Right atrium auricular region (tissue), 2 donors: ENCODE results near the gene LUC7L. TPM values are rescaled to one million over a fixed set of nuclear protein-coding genes. Genes with fewer than 3 reads are reported as not detected.
"Not testable (repeated sequence)": the region's sequence is repeated elsewhere in the genome, so short reads cannot be mapped to it uniquely, and the experiment has no call there.

Experiments
- DNase-seq: peaks from one replicate; pipeline ENCODE4 v3.0.0-alpha.2; 2019; ENCODE audit warnings: low spot score
- H3K27ac ChIP-seq, 2 donors: fragments of 200-600 bp; sonication (generic); 1 replicate in 1 of 2; 2 replicates in 1 of 2; pipeline ENCODE4 v1.5.1; 2016 to 2019
- H3K27me3 ChIP-seq, 2 donors: fragments of 200-600 bp; sonication (generic); one replicate each; pipeline versions ENCODE4 v1.5.1 to v1.6.0; 2017 to 2019
- H3K36me3 ChIP-seq: fragments of 200-600 bp; sonication (generic); one replicate; pipeline ENCODE4 v1.5.1; 2016
- H3K4me1 ChIP-seq, 2 donors: fragments of 200-600 bp; sonication (generic); one replicate each; pipeline versions ENCODE4 v1.5.1 to v1.6.0; 2017 to 2019
- H3K4me3 ChIP-seq, 2 donors: fragments of 200-600 bp; sonication (generic); 1 replicate in 1 of 2; 2 replicates in 1 of 2; pipeline ENCODE4 v1.5.1; 2017 to 2019; ENCODE audit warnings: mild to moderate bottlenecking in 1 of 2, moderate library complexity in 1 of 2
- H3K9me3 ChIP-seq, 2 donors: fragments of 200-600 bp; sonication (generic); one replicate each; pipeline ENCODE4 v1.5.1; 2019
- CTCF ChIP-seq, 2 donors: fragments of 200-600 bp; sonication (generic); IDR thresholded peaks; one replicate each; pipeline ENCODE4 v1.5.1; 2019; ENCODE audit warnings: antibody characterized with exemption in 2 of 2
- total RNA-seq, 2 donors: library from RNA; depleted of rRNA; stranded (reverse); fragments of >200 nt; gene quantifications; one replicate each; pipeline ENCODE4 v1.1.0, GENCODE V29; 2016

The LUC7L gene
- total RNA-seq, 2 donors from 2014 or later: 18.3 to 20.2 TPM

GRCh38 chr16:230949-231348 is 1.7 kb upstream of the LUC7L start:
- Histone ChIP-seq H3K4me3 (no peak overlapping the region), H3K27ac (no peak overlapping the region), H3K36me3 (peaks cover 22% of the 10 kb centered on the region), H3K9me3 (no peaks in the 10 kb centered on the region), H3K27me3 (no peaks in the 10 kb centered on the region), H3K4me1 (peaks cover 0 to 26% of the 10 kb centered on the region in 2 donors)
- no peak for TF ChIP-seq CTCF (IDR thresholded peaks at IDR 0.05)
- no peak for DNase-seq

GRCh38 chr16:230351-230750 is 1.1 kb upstream of the LUC7L start:
- H3K4me3 ChIP-seq, H3K9me3 ChIP-seq, H3K27ac ChIP-seq, H3K27me3 ChIP-seq, DNase-seq: not testable (repeated sequence)
- H3K4me1 ChIP-seq: peaks cover 0 to 20% of the 10 kb centered on the region in 2 donors
- peaks cover 26% of the 10 kb centered on the region for H3K36me3 ChIP-seq

GRCh38 chr16:229731-230281 is 557 bp upstream of the LUC7L start:
- Histone ChIP-seq H3K4me1 (peaks cover 0 to 20% of the 10 kb centered on the region in 2 donors), H3K27me3 (no peaks in the 10 kb centered on the region), H3K4me3 (peak overlapping the region; percentile 91 to 95), H3K9me3 (no peaks in the 10 kb centered on the region), H3K36me3 (peaks cover 31% of the 10 kb centered on the region), H3K27ac (peak overlapping the region; percentile 96 to 99)
- DNase-seq: no peak
- TF ChIP-seq CTCF (IDR thresholded peaks at IDR 0.05): no peak

- Histone ChIP-seq H3K36me3 (peaks cover 46% of the 10 kb centered on the region), H3K27ac (peak overlapping the region; percentile 96 to 99), H3K9me3 (no peaks in the 10 kb centered on the region), H3K4me3 (peak overlapping the region; percentile 91 to 95), H3K27me3 (no peaks in the 10 kb centered on the region), H3K4me1 (peaks cover 0 to 20% of the 10 kb centered on the region in 2 donors)
- no peak for TF ChIP-seq CTCF (IDR thresholded peaks at IDR 0.05)
- DNase-seq: no peak
Observed at GRCh38 chr16:228151-228851, 948 bp downstream of the LUC7L start.

- Histone ChIP-seq H3K27me3 (no peaks in the 10 kb centered on the region), H3K27ac (no peak overlapping the region), H3K9me3 (no peaks in the 10 kb centered on the region), H3K4me3 (no peak overlapping the region), H3K36me3 (peaks cover 96% of the 10 kb centered on the region), H3K4me1 (no peaks in the 10 kb centered on the region)
- TF ChIP-seq CTCF (IDR thresholded peaks at IDR 0.05): no peak
- DNase-seq: no peak
Observed at GRCh38 chr16:220021-220420, 9.2 kb downstream of the LUC7L start.

- DNase-seq: no peak
- H3K36me3 ChIP-seq: peaks cover 62% of the 10 kb centered on the region
- H3K4me3 ChIP-seq: no peak overlapping the region
- no peak for TF ChIP-seq CTCF (IDR thresholded peaks at IDR 0.05)
- peaks cover 0 to 6% of the 10 kb centered on the region in 2 donors for H3K4me1 ChIP-seq
- no peaks in the 10 kb centered on the region for H3K9me3 ChIP-seq
- H3K27ac ChIP-seq: peak overlapping the region in 1 of 2 donors; percentile 36
- no peaks in the 10 kb centered on the region for H3K27me3 ChIP-seq
Observed at GRCh38 chr16:212999-213398, 16.2 kb downstream of the LUC7L start.

GRCh38 chr16:211631-212180 is 17.5 kb downstream of the LUC7L start:
- H3K36me3 ChIP-seq: peaks cover 62% of the 10 kb centered on the region
- not testable (repeated sequence) for H3K27me3 ChIP-seq, H3K4me1 ChIP-seq, H3K4me3 ChIP-seq, H3K9me3 ChIP-seq, H3K27ac ChIP-seq, DNase-seq

GRCh38 chr16:209359-209758 is 19.9 kb downstream of the LUC7L start:
- H3K4me1 ChIP-seq, H3K27me3 ChIP-seq, H3K4me3 ChIP-seq, DNase-seq, H3K9me3 ChIP-seq, H3K27ac ChIP-seq: not testable (repeated sequence)
- peaks cover 62% of the 10 kb centered on the region for H3K36me3 ChIP-seq

- H3K36me3 ChIP-seq: peaks cover 86% of the 10 kb centered on the region
- not testable (repeated sequence) for H3K27ac ChIP-seq, H3K4me3 ChIP-seq
Observed at GRCh38 chr16:204046-204445, 25.2 kb downstream of the LUC7L start.

More at GRCh38 chr16:204046-204445, 25.2 kb downstream of the LUC7L start:
- DNase-seq, H3K27me3 ChIP-seq, H3K4me1 ChIP-seq, H3K9me3 ChIP-seq: not testable (repeated sequence)
